Memory B cell (primary cell): ENCODE data around the gene ATG4A.
A peak's percentile ranks its signal among the peaks of the same experiment; 100 is the strongest.

Experiments used
- ATAC-seq: fragments of 150-1000 bp; cut with Tn5 transposase; 2 replicates; pipeline ENCODE4 v1.10.0; 2021; ENCODE audit warnings: low read depth, mild to moderate bottlenecking, moderate library complexity
- DNase-seq, 2 donors: peaks; one replicate each; pipeline ENCODE4 v3.0.0; 2022; ENCODE audit warnings: low spot score in 2 of 2
- H3K27ac Mint-ChIP-seq: one replicate; pipeline ENCODE4 v1.8.0; 2022; ENCODE audit warnings: mild to moderate bottlenecking, moderate library complexity, mixed read lengths
- H3K27me3 Mint-ChIP-seq: one replicate; pipeline ENCODE4 v1.8.0; 2022; ENCODE audit warnings: mixed read lengths
- H3K36me3 Mint-ChIP-seq: one replicate; pipeline ENCODE4 v1.8.0; 2022; ENCODE audit warnings: mild to moderate bottlenecking, mixed read lengths
- H3K4me1 Mint-ChIP-seq: one replicate; pipeline ENCODE4 v1.8.0; 2022; ENCODE audit warnings: mixed read lengths
- H3K4me3 Mint-ChIP-seq: one replicate; pipeline ENCODE4 v1.8.0; 2022; ENCODE audit warnings: mild to moderate bottlenecking, moderate library complexity, mixed read lengths
- H3K9me3 Mint-ChIP-seq: one replicate; pipeline ENCODE4 v1.8.0; 2022; ENCODE audit warnings: mixed read lengths

ATG4A gene

DNA sequence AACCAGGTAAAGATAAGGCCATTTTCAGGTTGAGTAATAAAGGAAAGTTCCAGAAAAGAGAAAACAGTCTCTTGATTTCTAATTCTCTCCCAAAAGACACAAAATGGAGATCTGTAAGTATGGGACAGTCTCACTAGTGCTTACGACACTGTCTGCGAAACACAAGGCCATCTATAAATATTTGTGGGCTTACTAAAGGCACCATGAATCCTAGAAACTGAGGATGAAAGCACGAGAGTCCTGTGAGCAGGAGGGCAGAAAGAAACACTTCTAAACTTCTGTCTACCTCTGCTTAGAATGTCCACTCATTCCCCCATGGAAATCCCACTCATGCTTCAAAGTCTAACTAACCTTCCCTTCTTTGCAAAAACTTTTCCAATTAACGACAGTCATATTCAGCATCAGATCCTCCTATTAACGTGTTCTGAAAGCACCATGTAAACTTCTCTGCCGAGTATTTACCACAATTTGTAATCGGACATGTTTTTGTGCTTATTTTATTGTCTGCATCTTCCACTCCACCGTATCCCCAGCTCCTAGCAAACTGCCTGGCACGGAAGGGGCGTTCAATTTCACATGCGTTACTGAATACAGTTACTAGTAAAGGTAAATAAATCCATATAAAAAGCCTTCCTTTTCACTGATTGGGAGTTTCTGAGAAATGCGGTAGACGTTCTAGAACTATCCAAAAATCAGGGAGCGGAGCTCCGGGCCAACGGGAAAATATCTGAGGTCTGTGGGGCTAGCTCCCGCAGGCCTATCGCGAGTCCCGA lies 901 bp upstream of the ATG4A start:
- no peaks in the 10 kb centered on the region for H3K27me3 Mint-ChIP-seq
- H3K9me3 Mint-ChIP-seq, result no peaks in the 10 kb centered on the region
- H3K4me3 Mint-ChIP-seq, result no peak overlapping the region
- DNase-seq (no peak), ATAC-seq (no peak)
- H3K4me1 Mint-ChIP-seq, result no peaks in the 10 kb centered on the region
- no peak overlapping the region for H3K27ac Mint-ChIP-seq
- peaks cover 2% of the 10 kb centered on the region for H3K36me3 Mint-ChIP-seq

DNA sequence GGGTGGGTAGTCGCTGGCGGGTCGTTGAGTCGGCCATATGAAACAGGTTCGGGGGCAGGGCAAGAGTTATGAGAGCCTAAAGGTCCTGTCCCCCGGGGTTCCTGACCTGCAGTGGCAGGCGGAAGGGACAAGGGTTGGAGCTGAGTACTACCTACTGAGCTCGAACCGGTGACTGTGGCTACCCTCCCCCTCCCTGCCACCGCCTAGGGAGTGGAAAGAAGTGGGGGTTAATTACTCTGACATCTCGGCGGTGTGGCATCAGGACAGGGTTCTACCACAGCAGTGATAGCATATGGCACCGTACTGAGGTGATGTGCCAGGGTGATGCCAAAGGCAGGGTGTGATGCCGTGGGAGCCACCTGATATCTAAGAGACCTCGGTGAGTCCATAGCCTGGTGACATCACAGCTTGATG lies 307 bp downstream of the ATG4A start:
- Mint-ChIP-seq H3K27ac (no peak overlapping the region), H3K27me3 (no peaks in the 10 kb centered on the region), H3K4me1 (no peaks in the 10 kb centered on the region), H3K9me3 (no peaks in the 10 kb centered on the region), H3K4me3 (no peak overlapping the region), H3K36me3 (peaks cover 2% of the 10 kb centered on the region)
- DNase-seq, result peak in 1 of 2 donors; percentile 1
- ATAC-seq, result peak; percentile 6

DNA sequence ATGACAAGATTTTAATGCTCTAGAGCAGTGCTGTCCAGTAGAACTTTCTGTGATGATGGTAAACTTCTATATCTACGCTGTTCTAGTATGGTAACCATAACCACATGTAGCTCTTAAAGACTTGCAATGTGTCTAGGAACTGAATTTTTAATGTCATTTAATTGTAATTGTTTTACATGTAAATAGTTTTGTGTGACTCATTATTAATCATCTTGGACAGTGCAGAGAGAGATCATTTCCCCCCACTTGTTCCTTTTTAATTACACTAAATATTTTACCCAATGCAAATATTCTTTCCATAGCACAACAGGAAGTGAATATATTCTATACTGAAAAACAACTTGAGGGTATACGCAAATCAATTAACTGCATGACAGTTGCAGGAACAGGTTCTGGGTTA lies 5.8 kb downstream of the ATG4A start:
- no peak for ATAC-seq
- Mint-ChIP-seq H3K27ac (no peak overlapping the region), H3K27me3 (no peaks in the 10 kb centered on the region), H3K36me3 (peaks cover 2% of the 10 kb centered on the region), H3K4me1 (no peaks in the 10 kb centered on the region), H3K4me3 (no peak overlapping the region), H3K9me3 (no peaks in the 10 kb centered on the region)
- no peak for DNase-seq

GRCh38 chrX:108105473-108105872 lies 13.9 kb downstream of the ATG4A start:
- Mint-ChIP-seq H3K9me3 (no peaks in the 10 kb centered on the region), H3K36me3 (peaks cover 13% of the 10 kb centered on the region), H3K27ac (no peak overlapping the region), H3K27me3 (no peaks in the 10 kb centered on the region), H3K4me1 (peaks cover 12% of the 10 kb centered on the region), H3K4me3 (no peak overlapping the region)
- DNase-seq (no peak), ATAC-seq (no peak)

GRCh38 chrX:108114541-108114940 lies 23.0 kb downstream of the ATG4A start:
- no peak overlapping the region for H3K4me3 Mint-ChIP-seq
- DNase-seq (no peak), ATAC-seq (no peak)
- H3K9me3 Mint-ChIP-seq, result no peaks in the 10 kb centered on the region
- H3K36me3 Mint-ChIP-seq, result peaks cover 9% of the 10 kb centered on the region
- H3K27me3 Mint-ChIP-seq, result no peaks in the 10 kb centered on the region
- H3K27ac Mint-ChIP-seq, result no peak overlapping the region
- peaks cover 3% of the 10 kb centered on the region for H3K4me1 Mint-ChIP-seq

DNA sequence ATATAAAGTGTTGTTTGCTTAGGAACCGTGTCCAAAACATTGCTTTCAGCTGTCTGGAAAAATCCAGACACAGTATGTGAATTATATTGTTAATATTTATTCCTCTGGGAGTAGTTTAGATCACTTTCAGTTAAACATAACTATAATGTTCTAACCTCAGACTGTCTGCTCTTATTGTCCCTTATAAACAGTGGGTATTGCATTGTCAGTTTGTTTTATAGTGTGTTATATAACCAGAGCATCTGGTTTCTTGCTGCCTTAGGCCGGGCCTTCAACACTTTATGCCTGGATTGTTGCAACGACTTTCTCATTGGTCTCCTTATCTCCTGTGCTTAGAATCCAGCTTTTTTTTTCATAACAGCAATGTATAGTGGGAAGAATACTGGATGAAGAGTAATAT lies 26.4 kb downstream of the ATG4A start:
- DNase-seq, result no peak
- H3K9me3 Mint-ChIP-seq, result no peaks in the 10 kb centered on the region
- peaks cover 3% of the 10 kb centered on the region for H3K4me1 Mint-ChIP-seq
- H3K36me3 Mint-ChIP-seq, result peaks cover 8% of the 10 kb centered on the region
- H3K4me3 Mint-ChIP-seq, result no peak overlapping the region
- no peak for ATAC-seq
- no peaks in the 10 kb centered on the region for H3K27me3 Mint-ChIP-seq
- no peak overlapping the region for H3K27ac Mint-ChIP-seq

GRCh38 chrX:108121291-108121690 lies 29.7 kb downstream of the ATG4A start:
- no peak overlapping the region for H3K27ac Mint-ChIP-seq
- no peaks in the 10 kb centered on the region for H3K9me3 Mint-ChIP-seq
- peaks cover 5% of the 10 kb centered on the region for H3K36me3 Mint-ChIP-seq
- H3K27me3 Mint-ChIP-seq, result no peaks in the 10 kb centered on the region
- H3K4me3 Mint-ChIP-seq, result no peak overlapping the region
- peaks cover 5% of the 10 kb centered on the region for H3K4me1 Mint-ChIP-seq
- ATAC-seq (no peak), DNase-seq (no peak)

- DNase-seq (no peak), ATAC-seq (no peak)
- Mint-ChIP-seq H3K27me3 (no peaks in the 10 kb centered on the region), H3K4me3 (no peak overlapping the region), H3K27ac (no peak overlapping the region), H3K4me1 (peaks cover 2% of the 10 kb centered on the region), H3K36me3 (peaks cover 5% of the 10 kb centered on the region), H3K9me3 (no peaks in the 10 kb centered on the region)
Observed at GRCh38 chrX:108122748-108123147, 31.2 kb downstream of the ATG4A start.

DNA sequence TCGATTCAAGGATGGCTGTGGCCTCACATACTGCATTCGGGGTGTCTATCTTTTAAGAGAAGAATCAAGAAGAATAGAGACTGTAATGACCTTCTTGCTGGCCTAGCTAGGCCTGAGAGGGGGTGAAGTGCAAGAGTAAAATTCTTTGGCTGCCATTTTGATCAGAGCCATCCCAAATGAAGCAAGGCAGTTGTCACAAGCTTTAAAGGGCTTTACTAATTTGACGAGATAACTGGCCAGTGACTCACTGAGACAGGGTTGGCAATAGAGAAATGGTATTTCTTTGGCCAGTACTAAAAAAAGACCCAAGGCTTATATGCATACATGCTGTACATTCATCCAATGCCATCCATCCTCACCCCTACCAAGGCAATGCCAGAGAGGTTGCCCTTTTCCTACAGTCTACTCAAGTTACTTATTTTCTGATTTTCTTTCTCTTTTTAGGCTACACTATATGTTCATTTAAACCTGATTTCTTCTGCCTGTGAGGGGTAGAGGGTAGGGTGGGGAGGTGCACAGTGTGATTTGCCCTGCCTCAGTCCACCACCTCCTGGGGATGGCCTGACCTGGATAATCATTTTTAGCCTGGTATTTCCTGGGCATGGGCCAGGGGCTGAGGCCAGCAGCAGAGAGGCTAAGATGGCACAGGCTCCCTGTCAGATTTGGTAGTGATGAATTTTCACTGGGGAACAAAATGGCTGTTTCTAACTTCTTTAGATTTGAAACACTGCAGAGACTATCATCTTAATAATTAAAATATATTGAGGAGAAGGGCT lies 32.2 kb downstream of the ATG4A start:
- peaks cover 4% of the 10 kb centered on the region for H3K36me3 Mint-ChIP-seq
- H3K9me3 Mint-ChIP-seq, result no peaks in the 10 kb centered on the region
- H3K27ac Mint-ChIP-seq, result no peak overlapping the region
- DNase-seq (no peak), ATAC-seq (no peak)
- H3K27me3 Mint-ChIP-seq, result no peaks in the 10 kb centered on the region
- H3K4me1 Mint-ChIP-seq, result peaks cover 2% of the 10 kb centered on the region
- H3K4me3 Mint-ChIP-seq, result no peak overlapping the region

- no peaks in the 10 kb centered on the region for H3K9me3 Mint-ChIP-seq
- peaks cover 14% of the 10 kb centered on the region for H3K36me3 Mint-ChIP-seq
- DNase-seq (no peak), ATAC-seq (no peak)
- H3K4me1 Mint-ChIP-seq, result peaks cover 2% of the 10 kb centered on the region
- no peaks in the 10 kb centered on the region for H3K27me3 Mint-ChIP-seq
- no peak overlapping the region for H3K4me3 Mint-ChIP-seq
- no peak overlapping the region for H3K27ac Mint-ChIP-seq
Observed at GRCh38 chrX:108126661-108127060, 35.1 kb downstream of the ATG4A start.

- DNase-seq (no peak), ATAC-seq (no peak)
- Mint-ChIP-seq H3K27ac (no peak overlapping the region), H3K9me3 (no peaks in the 10 kb centered on the region), H3K4me1 (peaks cover 2% of the 10 kb centered on the region), H3K4me3 (no peak overlapping the region), H3K36me3 (peaks cover 17% of the 10 kb centered on the region), H3K27me3 (no peaks in the 10 kb centered on the region)
Observed at GRCh38 chrX:108127152-108127551, 35.6 kb downstream of the ATG4A start.

- Mint-ChIP-seq H3K36me3 (peaks cover 22% of the 10 kb centered on the region), H3K4me3 (no peak overlapping the region), H3K9me3 (no peaks in the 10 kb centered on the region), H3K27ac (no peak overlapping the region), H3K4me1 (no peaks in the 10 kb centered on the region), H3K27me3 (no peaks in the 10 kb centered on the region)
- DNase-seq (no peak), ATAC-seq (no peak)
Observed at GRCh38 chrX:108130889-108131288, 39.3 kb downstream of the ATG4A start.

DNA sequence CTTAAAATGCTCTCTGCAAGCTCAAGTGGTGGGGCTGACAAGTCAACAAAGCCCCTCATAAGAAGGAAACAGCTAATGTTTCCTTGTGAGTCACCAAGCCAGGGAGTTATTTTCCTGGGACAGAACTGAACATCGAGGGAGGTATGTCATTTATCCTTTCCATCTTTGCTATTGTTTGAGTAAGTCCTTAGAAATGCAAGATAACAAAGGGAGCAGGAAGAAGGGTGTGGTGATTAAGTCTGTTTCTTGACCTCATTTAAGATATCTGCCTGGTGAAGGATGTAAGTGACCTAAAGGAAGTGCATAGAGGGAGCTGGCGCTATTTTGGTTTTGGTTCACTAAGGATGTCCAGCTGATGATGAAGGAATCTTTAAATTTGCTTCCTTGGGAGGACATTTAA lies 39.9 kb downstream of the ATG4A start:
- H3K36me3 Mint-ChIP-seq, result peaks cover 23% of the 10 kb centered on the region
- H3K27me3 Mint-ChIP-seq, result no peaks in the 10 kb centered on the region
- DNase-seq, result no peak
- H3K4me1 Mint-ChIP-seq, result no peaks in the 10 kb centered on the region
- H3K9me3 Mint-ChIP-seq, result no peaks in the 10 kb centered on the region
- H3K27ac Mint-ChIP-seq, result no peak overlapping the region
- no peak overlapping the region for H3K4me3 Mint-ChIP-seq
- ATAC-seq, result no peak

- Mint-ChIP-seq H3K4me3 (no peak overlapping the region), H3K27ac (no peak overlapping the region), H3K27me3 (no peaks in the 10 kb centered on the region), H3K36me3 (peaks cover 25% of the 10 kb centered on the region), H3K9me3 (no peaks in the 10 kb centered on the region), H3K4me1 (no peaks in the 10 kb centered on the region)
- ATAC-seq, result no peak
- DNase-seq, result no peak
Observed at GRCh38 chrX:108132034-108132433, 40.5 kb downstream of the ATG4A start.

DNA sequence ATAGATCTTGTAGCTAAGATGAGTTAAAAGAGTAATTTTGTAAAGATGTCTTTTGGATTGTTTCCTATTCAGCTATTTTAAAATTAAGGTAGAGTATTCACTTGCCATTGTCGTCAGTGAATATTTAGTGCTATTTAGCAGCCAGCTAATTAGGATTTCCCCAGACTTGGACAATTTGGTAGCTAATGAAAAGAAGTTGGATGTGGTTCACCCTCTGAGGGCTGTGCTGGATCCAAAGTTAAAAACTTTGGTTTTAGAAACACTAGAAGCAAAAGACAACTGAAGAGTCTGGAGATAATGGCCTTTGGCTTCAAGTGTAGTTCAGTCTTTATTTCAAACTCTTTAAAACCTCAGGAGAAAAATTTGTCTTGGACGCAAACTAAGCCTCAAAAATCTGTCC lies 41.3 kb downstream of the ATG4A start:
- Mint-ChIP-seq H3K36me3 (peaks cover 30% of the 10 kb centered on the region), H3K4me3 (no peak overlapping the region), H3K27me3 (no peaks in the 10 kb centered on the region), H3K4me1 (no peaks in the 10 kb centered on the region), H3K9me3 (no peaks in the 10 kb centered on the region), H3K27ac (no peak overlapping the region)
- ATAC-seq, result no peak
- DNase-seq, result no peak
